Keratinocyte (primary cell): Measurements from ENCODE around the gene C19orf25. TPM values are rescaled to one million over a fixed set of nuclear protein-coding genes. Genes with fewer than 3 reads are reported as not detected.

Experiments
- DNase-seq: peaks from one replicate; pipeline ENCODE4 v3.0.0-alpha.2; 2011; ENCODE audit warnings: low read depth, missing footprints, low spot score
- FAIRE-seq: peaks from 2 replicates; lab custom pipeline; 2011; peaks lifted over from hg19 to GRCh38; lab: Jason Lieb, UNC
- H2AFZ ChIP-seq: 2 replicates; pipeline ENCODE4 v1.6.0; 2012; ENCODE audit warnings: low read length, control low read depth, inconsistent platforms; ENCODE audit not compliant: control insufficient read depth
- H3K27ac ChIP-seq: 2 replicates; pipeline ENCODE4 v1.5.1; 2011; ENCODE audit warnings: low read length; ENCODE audit not compliant: control insufficient read depth, insufficient read depth
- H3K27me3 ChIP-seq: 3 replicates; pipeline ENCODE4 v1.6.0; 2011; ENCODE audit warnings: low read length; ENCODE audit not compliant: control insufficient read depth, insufficient read depth; ENCODE audit errors: extremely low read depth
- H3K36me3 ChIP-seq, 2 experiments: 2 replicates in 1 of 2; 3 replicates in 1 of 2; pipeline ENCODE4 v1.5.1; 2011; ENCODE audit warnings: low read length in 2 of 2, mild to moderate bottlenecking in 1 of 2; ENCODE audit not compliant: control insufficient read depth in 2 of 2, insufficient read depth in 2 of 2; ENCODE audit errors: extremely low read depth in 1 of 2
- H3K4me1 ChIP-seq: 3 replicates; pipeline ENCODE4 v1.5.1; 2011; ENCODE audit warnings: low read length; ENCODE audit not compliant: control insufficient read depth, insufficient read depth; ENCODE audit errors: extremely low read depth
- H3K4me2 ChIP-seq: 3 replicates; pipeline ENCODE4 v1.6.0; 2011; ENCODE audit warnings: low read depth, low read length; ENCODE audit not compliant: control insufficient read depth, insufficient read depth; ENCODE audit errors: extremely low read depth
- H3K4me3 ChIP-seq, 3 experiments: fragments of 200-600 bp in 1 of 3; sonication (generic) in 1 of 3; 2 replicates in 2 of 3; 3 replicates in 1 of 3; pipeline ENCODE4 v1.5.1; 2011 to 2016; ENCODE audit warnings: low read length in 3 of 3, mild to moderate bottlenecking in 3 of 3, control low read depth in 2 of 3, inconsistent platforms in 1 of 3, low read depth in 1 of 3, mixed read lengths in 1 of 3, mixed run types in 1 of 3, moderate library complexity in 1 of 3; ENCODE audit not compliant: control insufficient read depth in 2 of 3, insufficient read depth in 2 of 3; ENCODE audit errors: extremely low read depth in 1 of 3
- H3K79me2 ChIP-seq: 2 replicates; pipeline ENCODE4 v1.6.0; 2012; ENCODE audit warnings: low read length; ENCODE audit not compliant: control insufficient read depth, insufficient read depth
- H3K9ac ChIP-seq: 3 replicates; pipeline ENCODE4 v1.6.0; 2011; ENCODE audit warnings: low read length; ENCODE audit not compliant: control insufficient read depth, insufficient read depth; ENCODE audit errors: extremely low read depth
- H3K9me1 ChIP-seq: 3 replicates; pipeline ENCODE4 v1.6.0; 2011; ENCODE audit warnings: low read length; ENCODE audit not compliant: control insufficient read depth, insufficient read depth; ENCODE audit errors: extremely low read depth
- H3K9me3 ChIP-seq: 2 replicates; pipeline ENCODE4 v1.5.1; 2012; ENCODE audit warnings: low read depth, low read length; ENCODE audit not compliant: control insufficient read depth
- H4K20me1 ChIP-seq: 3 replicates; pipeline ENCODE4 v1.6.0; 2011; ENCODE audit warnings: low read length; ENCODE audit not compliant: control insufficient read depth, insufficient read depth; ENCODE audit errors: extremely low read depth
- CTCF ChIP-seq, 3 experiments: IDR thresholded peaks in 1 of 3; conservative IDR thresholded peaks in 1 of 3; optimal IDR thresholded peaks in 1 of 3; 2 replicates in 2 of 3; 3 replicates in 1 of 3; pipeline versions ENCODE3 to v1.5.1; 2011; ENCODE audit warnings: low read length in 3 of 3, mild to moderate bottlenecking in 3 of 3, moderate library complexity in 2 of 3, control low read depth in 1 of 3, inconsistent platforms in 1 of 3; ENCODE audit not compliant: insufficient read depth in 2 of 3; ENCODE audit errors: extremely low read depth in 1 of 3
- EZH2 ChIP-seq: IDR thresholded peaks from one replicate; pipeline ENCODE4 v1.6.1; 2012; ENCODE audit warnings: inconsistent platforms, mild to moderate bottlenecking, low read length, moderate library complexity
- dilution Hi-C: fragments of 300-500 bp; cut with MboI; formaldehyde crosslinking; loops from one replicate; pipeline ENCODE4 v1.7.0; 2020; ENCODE audit warnings: low sequenced_read_pairs; ENCODE audit not compliant: extremely low pct_ligation_motif_present
- polyA plus RNA-seq, 5 experiments: library from polyadenylated mRNA; depleted of rRNA in 3 of 5; stranded (reverse) in 3 of 5; stranded (forward) in 1 of 5; unstranded in 1 of 5; fragments of >200 nt; gene quantifications; 1 replicate in 1 of 5; 2 replicates in 3 of 5; 3 replicates in 1 of 5; pipeline versions ENCODE4 v1.2.1 to v1.2.3, GENCODE V29; 2011 to 2012; ENCODE audit warnings: missing spikeins in 2 of 5, low read depth in 1 of 5, low replicate concordance in 1 of 5

The C19orf25 gene
- polyA plus RNA-seq, 1 donor (not counting 4 experiments of a cell fraction or from before 2014, with no cell fraction given) = 11.2 TPM

GRCh38 chr19:1510442-1510806, 31.4 kb upstream of the C19orf25 start:
- Histone ChIP-seq H3K4me2 (no peak overlapping the region), H3K9ac (no peak overlapping the region), H3K27me3 (no peaks in the 10 kb centered on the region), H3K36me3 (peaks cover 0 to 3% of the 10 kb centered on the region in 2 experiments), H3K4me3 (no peak overlapping the region), H3K4me1 (peaks cover 13% of the 10 kb centered on the region), H4K20me1 (no peaks in the 10 kb centered on the region), H3K27ac (no peak overlapping the region), H3K9me3 (no peaks in the 10 kb centered on the region), H3K79me2 (no peaks in the 10 kb centered on the region), H2AFZ (no peak overlapping the region), H3K9me1 (no peaks in the 10 kb centered on the region)
- FAIRE-seq (no peak), DNase-seq (no peak)
- no peak for TF ChIP-seq CTCF (optimal IDR thresholded peaks at IDR 0.05 in 1 of 3, IDR thresholded peaks at IDR 0.05 in 1 of 3, conservative IDR thresholded peaks at IDR 0.05 in 1 of 3; ENCODE audit: extremely low read depth in 1 of 3, insufficient read depth in 2 of 3, low read length in 3 of 3)
- TF ChIP-seq EZH2 = no peak
- dilution Hi-C loops = no loop called here

GRCh38 chr19:1509602-1510441, 30.8 kb upstream of the C19orf25 start:
- FAIRE-seq (peak; percentile 34), DNase-seq (no peak)
- H3K4me3 ChIP-seq = no peak overlapping the region
- no peak overlapping the region for H3K4me2 ChIP-seq
- H3K27me3 ChIP-seq = no peaks in the 10 kb centered on the region
- no peaks in the 10 kb centered on the region for H3K79me2 ChIP-seq
- peaks cover 13% of the 10 kb centered on the region for H3K4me1 ChIP-seq
- no peaks in the 10 kb centered on the region for H4K20me1 ChIP-seq
- TF ChIP-seq EZH2 = no peak
- no peak for TF ChIP-seq CTCF (optimal IDR thresholded peaks at IDR 0.05 in 1 of 3, IDR thresholded peaks at IDR 0.05 in 1 of 3, conservative IDR thresholded peaks at IDR 0.05 in 1 of 3; ENCODE audit: extremely low read depth in 1 of 3, insufficient read depth in 2 of 3, low read length in 3 of 3)
- dilution Hi-C loops = no loop called here
- no peaks in the 10 kb centered on the region for H3K9me3 ChIP-seq
- no peak overlapping the region for H2AFZ ChIP-seq
- H3K27ac ChIP-seq = no peak overlapping the region
- H3K36me3 ChIP-seq = peaks cover 0 to 5% of the 10 kb centered on the region in 2 experiments
- H3K9ac ChIP-seq = no peak overlapping the region
- H3K9me1 ChIP-seq = no peaks in the 10 kb centered on the region
